ENCODE data around the gene ANTKMT.

- TF ChIP-seq ATF3 (IDR thresholded peaks at IDR 0.05; ENCODE audit: insufficient read depth, low read depth, low read length) (no peak), CTCF (IDR thresholded peaks at IDR 0.05; ENCODE audit: control extremely low read depth in 1 of 3, insufficient read depth in 1 of 3, low read depth in 1 of 3, low read length in 3 of 3) (no peak)
Measured at GRCh38 chr16:754656-755055, 33.7 kb downstream of the ANTKMT start.
